Stimulated activated naive CD8-positive, alpha-beta T cell treated with anti-CD3 and anti-CD28 coated beads, Interleukin-15, Interleukin-2, amounts not matched to agents 100 ng/mL and 50 ng/mL, for 24 hours (primary cell): ENCODE data around the gene ACIN1.

Experiments used
- H3K27ac Mint-ChIP-seq: one replicate; pipeline ENCODE4 v1.8.0; 2021; ENCODE audit warnings: mild to moderate bottlenecking, mixed read lengths
- H3K27me3 Mint-ChIP-seq: one replicate; pipeline ENCODE4 v1.8.0; 2021; ENCODE audit warnings: mixed read lengths
- H3K36me3 Mint-ChIP-seq: one replicate; pipeline ENCODE4 v1.8.0; 2021; ENCODE audit warnings: low read depth, mixed read lengths
- H3K4me1 Mint-ChIP-seq: one replicate; pipeline ENCODE4 v1.8.0; 2021; ENCODE audit warnings: low read depth, mixed read lengths
- H3K4me3 Mint-ChIP-seq: one replicate; pipeline ENCODE4 v1.8.0; 2021; ENCODE audit warnings: mild to moderate bottlenecking, mixed read lengths
- H3K9me3 Mint-ChIP-seq: one replicate; pipeline ENCODE4 v1.8.0; 2021; ENCODE audit warnings: mixed read lengths

Gene ACIN1

GRCh38 chr14:23040100-23040499, 54.8 kb downstream of the ACIN1 start:
- no peaks in the 10 kb centered on the region for H3K27me3 Mint-ChIP-seq
- H3K27ac Mint-ChIP-seq: no peak overlapping the region
- peaks cover 9% of the 10 kb centered on the region for H3K4me1 Mint-ChIP-seq
- H3K9me3 Mint-ChIP-seq: peaks cover 7% of the 10 kb centered on the region
- H3K36me3 Mint-ChIP-seq: no peaks in the 10 kb centered on the region
- H3K4me3 Mint-ChIP-seq: no peak overlapping the region

GRCh38 chr14:23035303-23036144, 59.4 kb downstream of the ACIN1 start:
- H3K36me3 Mint-ChIP-seq: peaks cover 30% of the 10 kb centered on the region
- peaks cover 36% of the 10 kb centered on the region for H3K4me1 Mint-ChIP-seq
- peak overlapping the region; percentile 94 for H3K4me3 Mint-ChIP-seq

GRCh38 chr14:23034498-23035302, 60.2 kb downstream of the ACIN1 start, which contains the start of gene PSMB5:
PSMB5 (minus strand) TSS chr14:23034900; CDS start chr14:23034881, 19 bp downstream.
- peak within 1 kb of the TSS; percentile 94 for H3K4me3 Mint-ChIP-seq

More at GRCh38 chr14:23035303-23036144, 59.4 kb downstream of the ACIN1 start:
- Mint-ChIP-seq H3K9me3 (peaks cover 7% of the 10 kb centered on the region), H3K27ac (peak overlapping the region; percentile 97), H3K27me3 (no peaks in the 10 kb centered on the region)

GRCh38 chr14:23033801-23034497, 61.0 kb downstream of the ACIN1 start:
- no peaks in the 10 kb centered on the region for H3K27me3 Mint-ChIP-seq
- peak overlapping the region; percentile 97 for H3K27ac Mint-ChIP-seq
- peaks cover 42% of the 10 kb centered on the region for H3K4me1 Mint-ChIP-seq
- peak overlapping the region; percentile 94 for H3K4me3 Mint-ChIP-seq
- H3K9me3 Mint-ChIP-seq: peaks cover 7% of the 10 kb centered on the region
- peaks cover 36% of the 10 kb centered on the region for H3K36me3 Mint-ChIP-seq

More at GRCh38 chr14:23034498-23035302, 60.2 kb downstream of the ACIN1 start, which contains the start of gene PSMB5:
- peaks cover 7% of the 10 kb centered on the region for H3K9me3 Mint-ChIP-seq
- peaks cover 30% of the 10 kb centered on the region for H3K36me3 Mint-ChIP-seq
- H3K27ac Mint-ChIP-seq: peak within 1 kb of the TSS; percentile 97
- no peaks in the 10 kb centered on the region for H3K27me3 Mint-ChIP-seq
- H3K4me1 Mint-ChIP-seq: peaks cover 36% of the 10 kb centered on the region

- H3K36me3 Mint-ChIP-seq: peaks cover 41% of the 10 kb centered on the region
- H3K27me3 Mint-ChIP-seq: no peaks in the 10 kb centered on the region
- peak overlapping the region; percentile 94 for H3K4me3 Mint-ChIP-seq
- peaks cover 7% of the 10 kb centered on the region for H3K9me3 Mint-ChIP-seq
- H3K27ac Mint-ChIP-seq: peak overlapping the region; percentile 97
- peaks cover 47% of the 10 kb centered on the region for H3K4me1 Mint-ChIP-seq
These were observed 61.6 kb downstream of the ACIN1 start for GRCh38 chr14:23033251-23033727.

GRCh38 chr14:23030936-23031335, 64.0 kb downstream of the ACIN1 start:
- Mint-ChIP-seq H3K27ac (no peak overlapping the region), H3K36me3 (peaks cover 55% of the 10 kb centered on the region), H3K4me1 (peaks cover 59% of the 10 kb centered on the region), H3K9me3 (peaks cover 7% of the 10 kb centered on the region), H3K4me3 (no peak overlapping the region), H3K27me3 (no peaks in the 10 kb centered on the region)

GRCh38 chr14:23028799-23029198, 66.1 kb downstream of the ACIN1 start:
- H3K9me3 Mint-ChIP-seq: no peaks in the 10 kb centered on the region
- H3K4me3 Mint-ChIP-seq: peak overlapping the region; percentile 44
- H3K27ac Mint-ChIP-seq: peak overlapping the region; percentile 68
- peaks cover 69% of the 10 kb centered on the region for H3K36me3 Mint-ChIP-seq
- H3K4me1 Mint-ChIP-seq: peaks cover 69% of the 10 kb centered on the region
- no peaks in the 10 kb centered on the region for H3K27me3 Mint-ChIP-seq

- Mint-ChIP-seq H3K36me3 (peaks cover 61% of the 10 kb centered on the region), H3K9me3 (no peaks in the 10 kb centered on the region), H3K27ac (peak overlapping the region; percentile 72), H3K4me3 (peak overlapping the region; percentile 5), H3K4me1 (peaks cover 61% of the 10 kb centered on the region), H3K27me3 (no peaks in the 10 kb centered on the region)
These were observed 69.7 kb downstream of the ACIN1 start for GRCh38 chr14:23025151-23025814.

- Mint-ChIP-seq H3K4me3 (no peak overlapping the region), H3K9me3 (no peaks in the 10 kb centered on the region), H3K4me1 (peaks cover 61% of the 10 kb centered on the region), H3K27me3 (no peaks in the 10 kb centered on the region), H3K27ac (peak overlapping the region; percentile 72), H3K36me3 (peaks cover 61% of the 10 kb centered on the region)
These were observed 70.3 kb downstream of the ACIN1 start for GRCh38 chr14:23024612-23025075.

- no peak overlapping the region for H3K27ac Mint-ChIP-seq
- H3K4me3 Mint-ChIP-seq: no peak overlapping the region
- H3K36me3 Mint-ChIP-seq: peaks cover 53% of the 10 kb centered on the region
- H3K4me1 Mint-ChIP-seq: peaks cover 53% of the 10 kb centered on the region
- H3K9me3 Mint-ChIP-seq: no peaks in the 10 kb centered on the region
- H3K27me3 Mint-ChIP-seq: no peaks in the 10 kb centered on the region
These were observed 71.2 kb downstream of the ACIN1 start for GRCh38 chr14:23023795-23024152.

GRCh38 chr14:23023022-23023794, 71.7 kb downstream of the ACIN1 start:
- Mint-ChIP-seq H3K27ac (peak overlapping the region; percentile 47), H3K36me3 (peaks cover 50% of the 10 kb centered on the region), H3K9me3 (no peaks in the 10 kb centered on the region), H3K27me3 (no peaks in the 10 kb centered on the region), H3K4me1 (peaks cover 49% of the 10 kb centered on the region), H3K4me3 (no peak overlapping the region)

GRCh38 chr14:23021889-23022442, 73.0 kb downstream of the ACIN1 start:
- H3K4me1 Mint-ChIP-seq: peaks cover 42% of the 10 kb centered on the region

GRCh38 chr14:23021434-23021833, 73.5 kb downstream of the ACIN1 start:
- peaks cover 42% of the 10 kb centered on the region for H3K4me1 Mint-ChIP-seq
- H3K27me3 Mint-ChIP-seq: no peaks in the 10 kb centered on the region
- H3K27ac Mint-ChIP-seq: peak overlapping the region; percentile 10
- peaks cover 41% of the 10 kb centered on the region for H3K36me3 Mint-ChIP-seq
- H3K9me3 Mint-ChIP-seq: no peaks in the 10 kb centered on the region
- no peak overlapping the region for H3K4me3 Mint-ChIP-seq

More at GRCh38 chr14:23021889-23022442, 73.0 kb downstream of the ACIN1 start:
- Mint-ChIP-seq H3K27me3 (no peaks in the 10 kb centered on the region), H3K4me3 (no peak overlapping the region), H3K36me3 (peaks cover 41% of the 10 kb centered on the region), H3K27ac (peak overlapping the region; percentile 10), H3K9me3 (no peaks in the 10 kb centered on the region)
